Sigmoid colon (tissue), 7 donors: Measurements from ENCODE around the gene ARHGAP42. TPM values are rescaled to one million over a fixed set of nuclear protein-coding genes. Genes with fewer than 3 reads are reported as not detected.

Source experiments
- DNase-seq: peaks from one replicate; pipeline ENCODE4 v3.0.0-alpha.2; 2019
- H3K27ac ChIP-seq, 4 donors: fragments of 200-600 bp; sonication (generic); one replicate each; pipeline ENCODE4 v1.5.1; 2016 to 2019; ENCODE audit warnings: mild to moderate bottlenecking in 1 of 4
- H3K27me3 ChIP-seq, 3 donors: fragments of 200-600 bp; sonication (generic); one replicate each; pipeline ENCODE4 v1.5.1; 2019; ENCODE audit warnings: mild to moderate bottlenecking in 1 of 3
- H3K36me3 ChIP-seq, 4 donors: fragments of 200-600 bp; sonication (generic); one replicate each; pipeline ENCODE4 v1.5.1; 2016 to 2019
- H3K4me1 ChIP-seq, 4 donors: fragments of 200-600 bp; sonication (generic); one replicate each; pipeline ENCODE4 v1.5.1; 2017 to 2019
- H3K4me3 ChIP-seq, 4 donors: fragments of 200-600 bp; sonication (generic); one replicate each; pipeline ENCODE4 v1.5.1; 2017 to 2019; ENCODE audit warnings: mild to moderate bottlenecking in 2 of 4, moderate library complexity in 1 of 4
- H3K9me3 ChIP-seq, 4 donors: fragments of 200-600 bp in 3 of 4; sonication (generic) in 3 of 4; one replicate each; pipeline versions ENCODE4 v1.5.1 to v1.6.1; 2013 to 2019
- CTCF ChIP-seq, 4 experiments: fragments of 450-650 bp in 3 of 4; fragments of 200-600 bp in 1 of 4; IDR thresholded peaks; one replicate each; pipeline ENCODE4 v1.5.1; 2016 to 2019; ENCODE audit warnings: antibody characterized with exemption in 4 of 4, mild to moderate bottlenecking in 3 of 4, moderate library complexity in 2 of 4
- EP300 ChIP-seq, 4 donors: sonication (generic); formaldehyde crosslinking; IDR thresholded peaks; one replicate each; pipeline ENCODE4 v1.6.1; 2017; ENCODE audit warnings: antibody characterized with exemption in 4 of 4
- POLR2A ChIP-seq, 2 donors: fragments of 450-650 bp; IDR thresholded peaks; one replicate each; pipeline ENCODE4 v1.6.1; 2016; ENCODE audit warnings: antibody characterized with exemption in 2 of 2, mild to moderate bottlenecking in 2 of 2, moderate library complexity in 2 of 2
- POLR2AphosphoS5 ChIP-seq, 4 donors: sonication (generic); formaldehyde crosslinking; IDR thresholded peaks; one replicate each; pipeline ENCODE4 v1.6.1; 2017; ENCODE audit warnings: antibody characterized with exemption in 4 of 4
- WGBS, 2 donors: extraction: QIAGEN DNeasy Blood & Tissue Kit; methylation state at CpG; one replicate each; pipeline ENCODE4 v1.1.7; 2013; 5-methylcytosine and 5-hydroxymethylcytosine counted together
- intact Hi-C: fragments of 100-400 bp; cut with DNase I; formaldehyde crosslinking; loops from one replicate; pipeline ENCODE4 v1.15.1; 2023
- polyA plus RNA-seq, 3 donors: library from polyadenylated mRNA; stranded (reverse); fragments of 200-250 nt; gene quantifications; one replicate each; pipeline ENCODE4 v1.2.3, GENCODE V29; 2013
- total RNA-seq, 4 donors: library from RNA; depleted of rRNA; stranded (reverse); fragments of >200 nt; gene quantifications; one replicate each; pipeline ENCODE4 v1.1.0, GENCODE V29; 2016
- donor health status: healthy with polysubstance abuse.
- donor health status: Bipolar disorder and iron deficiency.
- donor health status: healthy.

ARHGAP42 gene
- total and polyA plus RNA-seq, 7 donors = 4.2 to 16.9 (median 6.4) TPM

GRCh38 chr11:100903284-100903683 is 216.2 kb downstream of the ARHGAP42 start:
- H3K9me3 ChIP-seq = no peaks in the 10 kb centered on the region
- no peaks in the 10 kb centered on the region for H3K36me3 ChIP-seq
- no peak overlapping the region for H3K4me3 ChIP-seq
- no peak for DNase-seq
- H3K27me3 ChIP-seq = no peaks in the 10 kb centered on the region
- intact Hi-C loops = no loop called here
- no peaks in the 10 kb centered on the region for H3K4me1 ChIP-seq
- H3K27ac ChIP-seq = no peak overlapping the region
- 83 to 93% methylated on average over 1 of the region's 1 CpG for WGBS, 2 donors
- no peak for TF ChIP-seq EP300 (IDR thresholded peaks at IDR 0.05)
- no peak for TF ChIP-seq POLR2AphosphoS5 (IDR thresholded peaks at IDR 0.05)
- TF ChIP-seq CTCF (IDR thresholded peaks at IDR 0.05) = no peak
- no peak for TF ChIP-seq POLR2A (IDR thresholded peaks at IDR 0.05)

- WGBS, 2 donors = 96 to 97% methylated on average over 13 of the region's 13 CpGs
- intact Hi-C loops = no loop called here
- no peak for DNase-seq
- Histone ChIP-seq H3K4me1 (no peaks in the 10 kb centered on the region), H3K9me3 (no peaks in the 10 kb centered on the region), H3K27ac (no peak overlapping the region), H3K36me3 (no peaks in the 10 kb centered on the region), H3K27me3 (no peaks in the 10 kb centered on the region), H3K4me3 (no peak overlapping the region)
- TF ChIP-seq EP300 (IDR thresholded peaks at IDR 0.05) = no peak
- no peak for TF ChIP-seq CTCF (IDR thresholded peaks at IDR 0.05)
- no peak for TF ChIP-seq POLR2A (IDR thresholded peaks at IDR 0.05)
- TF ChIP-seq POLR2AphosphoS5 (IDR thresholded peaks at IDR 0.05) = no peak
Measured at GRCh38 chr11:100905684-100906083, 218.6 kb downstream of the ARHGAP42 start.

GRCh38 chr11:100908746-100909145 is 221.7 kb downstream of the ARHGAP42 start:
- H3K36me3 ChIP-seq = no peaks in the 10 kb centered on the region
- H3K4me1 ChIP-seq = no peaks in the 10 kb centered on the region
- DNase-seq = no peak
- H3K27ac ChIP-seq = no peak overlapping the region
- no peak for TF ChIP-seq POLR2A (IDR thresholded peaks at IDR 0.05)
- TF ChIP-seq CTCF (IDR thresholded peaks at IDR 0.05) = no peak
- no peak for TF ChIP-seq POLR2AphosphoS5 (IDR thresholded peaks at IDR 0.05)
- TF ChIP-seq EP300 (IDR thresholded peaks at IDR 0.05) = no peak
- intact Hi-C loops = no loop called here
- WGBS, 2 donors = 72 to 91% methylated on average over 2 of the region's 2 CpGs
- H3K4me3 ChIP-seq = no peak overlapping the region
- no peaks in the 10 kb centered on the region for H3K9me3 ChIP-seq
- H3K27me3 ChIP-seq = no peaks in the 10 kb centered on the region

- Histone ChIP-seq H3K27ac (no peak overlapping the region), H3K4me3 (no peak overlapping the region), H3K9me3 (no peaks in the 10 kb centered on the region), H3K4me1 (no peaks in the 10 kb centered on the region), H3K36me3 (no peaks in the 10 kb centered on the region), H3K27me3 (no peaks in the 10 kb centered on the region)
- 78 to 98% methylated on average over 1 of the region's 1 CpG for WGBS, 2 donors
- intact Hi-C loops = no loop called here
- DNase-seq = no peak
- no peak for TF ChIP-seq EP300 (IDR thresholded peaks at IDR 0.05)
- no peak for TF ChIP-seq POLR2A (IDR thresholded peaks at IDR 0.05)
- TF ChIP-seq POLR2AphosphoS5 (IDR thresholded peaks at IDR 0.05) = no peak
- TF ChIP-seq CTCF (IDR thresholded peaks at IDR 0.05) = no peak
Measured at GRCh38 chr11:100910808-100911207, 223.7 kb downstream of the ARHGAP42 start.

- no peak for DNase-seq
- H3K27ac ChIP-seq = no peak overlapping the region
- H3K4me3 ChIP-seq = no peak overlapping the region
- 95 to 98% methylated on average over 6 of the region's 6 CpGs for WGBS, 2 donors
- TF ChIP-seq CTCF (IDR thresholded peaks at IDR 0.05) (no peak), EP300 (IDR thresholded peaks at IDR 0.05) (no peak), POLR2A (IDR thresholded peaks at IDR 0.05) (no peak), POLR2AphosphoS5 (IDR thresholded peaks at IDR 0.05) (no peak)
- intact Hi-C loops = no loop called here
- H3K4me1 ChIP-seq = peaks cover 0 to 8% (median 0%) of the 10 kb centered on the region in 4 donors
- H3K9me3 ChIP-seq = no peaks in the 10 kb centered on the region
- no peaks in the 10 kb centered on the region for H3K36me3 ChIP-seq
- no peaks in the 10 kb centered on the region for H3K27me3 ChIP-seq
Measured at GRCh38 chr11:100914415-100915110, 227.5 kb downstream of the ARHGAP42 start.
